ENCODE measurements around the gene CACNG6. TPM values are rescaled to one million over a fixed set of nuclear protein-coding genes. Genes with fewer than 3 reads are reported as not detected.
A peak's percentile ranks its signal among the peaks of the same experiment; 100 is the strongest.

Gene CACNG6
- total RNA-seq, 1 experiment from 2014 or later = 0.38 TPM

- Histone ChIP-seq H3K27me3 (ENCODE audit: control insufficient read depth, insufficient read depth, low read length) (peaks cover 9% of the 10 kb centered on the region), H3K4me3 (ENCODE audit: insufficient read depth, low read depth, low read length) (no peak overlapping the region), H3K36me3 (replicated peaks; ENCODE audit: control insufficient read depth, insufficient read depth, low read length) (no peaks in the 10 kb centered on the region)
- DNase-seq = no peak
These were observed 10.1 kb downstream of the CACNG6 start for GRCh38 chr19:54001496-54001895.

GRCh38 chr19:54002495-54003315 is 11.3 kb downstream of the CACNG6 start:
- Histone ChIP-seq H3K27me3 (ENCODE audit: control insufficient read depth, insufficient read depth, low read length) (peaks cover 9% of the 10 kb centered on the region), H3K36me3 (replicated peaks; ENCODE audit: control insufficient read depth, insufficient read depth, low read length) (no peaks in the 10 kb centered on the region), H3K4me3 (ENCODE audit: insufficient read depth, low read depth, low read length) (no peak overlapping the region)
- no peak for DNase-seq

GRCh38 chr19:54009440-54009839 is 18.0 kb downstream of the CACNG6 start:
- Histone ChIP-seq H3K36me3 (replicated peaks; ENCODE audit: control insufficient read depth, insufficient read depth, low read length) (no peaks in the 10 kb centered on the region), H3K27me3 (ENCODE audit: control insufficient read depth, insufficient read depth, low read length) (no peaks in the 10 kb centered on the region), H3K4me3 (ENCODE audit: insufficient read depth, low read depth, low read length) (no peak overlapping the region)
- no peak for DNase-seq

- DNase-seq = no peak
- peaks cover 2% of the 10 kb centered on the region; the same call in 1 of the 2 replicates for H3K27me3 ChIP-seq (ENCODE audit: control insufficient read depth, insufficient read depth, low read length)
- H3K4me3 ChIP-seq (ENCODE audit: insufficient read depth, low read depth, low read length) = no peak overlapping the region
- no peaks in the 10 kb centered on the region for H3K36me3 ChIP-seq (replicated peaks; ENCODE audit: control insufficient read depth, insufficient read depth, low read length)
These were observed 19.0 kb downstream of the CACNG6 start for GRCh38 chr19:54010474-54010873.

GRCh38 chr19:54011507-54012211 is 20.2 kb downstream of the CACNG6 start:
- Histone ChIP-seq H3K27me3 (ENCODE audit: control insufficient read depth, insufficient read depth, low read length) (peaks cover 3% of the 10 kb centered on the region; the same call in 1 of the 2 replicates), H3K36me3 (replicated peaks; ENCODE audit: control insufficient read depth, insufficient read depth, low read length) (no peaks in the 10 kb centered on the region), H3K4me3 (ENCODE audit: insufficient read depth, low read depth, low read length) (peak overlapping the region; percentile 5; the same call in 1 of the 2 replicates)
- peak; percentile 85 for DNase-seq

- Histone ChIP-seq H3K4me3 (ENCODE audit: insufficient read depth, low read depth, low read length) (no peak overlapping the region), H3K27me3 (ENCODE audit: control insufficient read depth, insufficient read depth, low read length) (peaks cover 3% of the 10 kb centered on the region; the same call in 1 of the 2 replicates), H3K36me3 (replicated peaks; ENCODE audit: control insufficient read depth, insufficient read depth, low read length) (no peaks in the 10 kb centered on the region)
- DNase-seq = no peak
These were observed 22.4 kb downstream of the CACNG6 start for GRCh38 chr19:54013866-54014265.

GRCh38 chr19:54014920-54015560 is 23.6 kb downstream of the CACNG6 start:
- peak; percentile 54 for DNase-seq
- H3K4me3 ChIP-seq (ENCODE audit: insufficient read depth, low read depth, low read length) = no peak overlapping the region
- H3K27me3 ChIP-seq (ENCODE audit: control insufficient read depth, insufficient read depth, low read length) = peaks cover 3% of the 10 kb centered on the region; the same call in 1 of the 2 replicates
- no peaks in the 10 kb centered on the region for H3K36me3 ChIP-seq (replicated peaks; ENCODE audit: control insufficient read depth, insufficient read depth, low read length)

- Histone ChIP-seq H3K4me3 (ENCODE audit: insufficient read depth, low read depth, low read length) (no peak overlapping the region), H3K27me3 (ENCODE audit: control insufficient read depth, insufficient read depth, low read length) (peaks cover 3% of the 10 kb centered on the region; the same call in 1 of the 2 replicates), H3K36me3 (replicated peaks; ENCODE audit: control insufficient read depth, insufficient read depth, low read length) (no peaks in the 10 kb centered on the region)
- DNase-seq = no peak
These were observed 25.8 kb downstream of the CACNG6 start for GRCh38 chr19:54017261-54017660.

GRCh38 chr19:54021363-54021762 is 29.9 kb downstream of the CACNG6 start:
- DNase-seq = no peak
- H3K27me3 ChIP-seq (ENCODE audit: control insufficient read depth, insufficient read depth, low read length) = no peaks in the 10 kb centered on the region; the same call in 1 of the 2 replicates
- H3K36me3 ChIP-seq (replicated peaks; ENCODE audit: control insufficient read depth, insufficient read depth, low read length) = no peaks in the 10 kb centered on the region
- no peak overlapping the region for H3K4me3 ChIP-seq (ENCODE audit: insufficient read depth, low read depth, low read length)

- Histone ChIP-seq H3K4me3 (ENCODE audit: insufficient read depth, low read depth, low read length) (no peak overlapping the region), H3K36me3 (replicated peaks; ENCODE audit: control insufficient read depth, insufficient read depth, low read length) (no peaks in the 10 kb centered on the region), H3K27me3 (ENCODE audit: control insufficient read depth, insufficient read depth, low read length) (no peaks in the 10 kb centered on the region; the same call in 1 of the 2 replicates)
- DNase-seq = no peak
These were observed 30.5 kb downstream of the CACNG6 start for GRCh38 chr19:54021932-54022331.

GRCh38 chr19:54023191-54023590 is 31.8 kb downstream of the CACNG6 start:
- H3K4me3 ChIP-seq (ENCODE audit: insufficient read depth, low read depth, low read length) = no peak overlapping the region
- no peak for DNase-seq
- H3K27me3 ChIP-seq (ENCODE audit: control insufficient read depth, insufficient read depth, low read length) = no peaks in the 10 kb centered on the region; the same call in 1 of the 2 replicates
- H3K36me3 ChIP-seq (replicated peaks; ENCODE audit: control insufficient read depth, insufficient read depth, low read length) = no peaks in the 10 kb centered on the region

- no peak for DNase-seq
These were observed 33.2 kb downstream of the CACNG6 start for GRCh38 chr19:54024660-54025059.

GRCh38 chr19:54026656-54027055 is 35.2 kb downstream of the CACNG6 start:
- Histone ChIP-seq H3K36me3 (replicated peaks; ENCODE audit: control insufficient read depth, insufficient read depth, low read length) (no peaks in the 10 kb centered on the region), H3K27me3 (ENCODE audit: control insufficient read depth, insufficient read depth, low read length) (no peaks in the 10 kb centered on the region; the same call in 1 of the 2 replicates), H3K4me3 (ENCODE audit: insufficient read depth, low read depth, low read length) (no peak overlapping the region)
- no peak for DNase-seq

More at GRCh38 chr19:54024660-54025059, 33.2 kb downstream of the CACNG6 start:
- Histone ChIP-seq H3K27me3 (ENCODE audit: control insufficient read depth, insufficient read depth, low read length) (no peaks in the 10 kb centered on the region; the same call in 1 of the 2 replicates), H3K4me3 (ENCODE audit: insufficient read depth, low read depth, low read length) (no peak overlapping the region), H3K36me3 (replicated peaks; ENCODE audit: control insufficient read depth, insufficient read depth, low read length) (no peaks in the 10 kb centered on the region)

- no peak overlapping the region for H3K4me3 ChIP-seq (ENCODE audit: insufficient read depth, low read depth, low read length)
- no peaks in the 10 kb centered on the region for H3K36me3 ChIP-seq (replicated peaks; ENCODE audit: control insufficient read depth, insufficient read depth, low read length)
- H3K27me3 ChIP-seq (ENCODE audit: control insufficient read depth, insufficient read depth, low read length) = no peaks in the 10 kb centered on the region; the same call in 1 of the 2 replicates
- no peak for DNase-seq
These were observed 37.9 kb downstream of the CACNG6 start for GRCh38 chr19:54029301-54029700.

Data from H7 (cell line).